HCT116 (cell line): ENCODE data around the gene STING1. TPM values are rescaled to one million over a fixed set of nuclear protein-coding genes. Genes with fewer than 3 reads are reported as not detected.

Source experiments
- ATAC-seq: fragments of 200-7000 bp; cut with Tn5 transposase; 2 replicates; pipeline ENCODE4 v1.9.1; 2020; ENCODE audit warnings: mild to moderate bottlenecking, moderate library complexity
- BruUV-seq: library from RNA; stranded (reverse); fragments of 400-500 nt; replicated peaks from 2 replicates; lab custom pipeline; 2021; lab: Mats Ljungman, UMichigan
- CTCF ChIA-PET: fragments of 300-600 bp; sonication (Branson Sonifier 250); formaldehyde crosslinking; loops from one replicate; lab custom pipeline; 2021; ENCODE audit warnings: antibody characterized with exemption; lab: Charles Lee
- POLR2A ChIA-PET: fragments of 300-600, 350-600 bp; sonication (Branson Sonifier 250); formaldehyde crosslinking; loops from one replicate; lab custom pipeline; 2021; ENCODE audit warnings: antibody characterized with exemption; lab: Charles Lee
- RAD21 ChIA-PET, 2 experiments: fragments of 300-600 bp; sonication (Branson Sonifier 250); formaldehyde crosslinking; loops; one replicate each; lab custom pipeline; 2023; ENCODE audit warnings: low total read pairs in 2 of 2; ENCODE audit not compliant: uncharacterized antibody in 2 of 2, unreplicated experiment in 2 of 2, low non-redundant PET in 1 of 2; lab: Charles Lee
- DNase-seq: peaks from one replicate; pipeline ENCODE4 v3.0.0-alpha.2; 2010; ENCODE audit warnings: low read depth, low spot score
- H2AFZ ChIP-seq: fragments of 200-600 bp; shearing (Covaris generic), sonication (generic); 2 replicates; pipeline ENCODE4 v1.6.1; 2017; ENCODE audit warnings: low read depth, mixed run types, mixed read lengths, antibody characterized with exemption, low read length; ENCODE audit not compliant: poor library complexity, severe bottlenecking
- H3K27ac ChIP-seq: 2 replicates; pipeline ENCODE4 v1.5.1; 2012; ENCODE audit warnings: low read depth, low read length
- H3K27me3 ChIP-seq: fragments of 200-600 bp; sonication (generic); 2 replicates; pipeline ENCODE4 v1.6.1; 2016; ENCODE audit warnings: mixed run types, low read length, mixed read lengths; ENCODE audit not compliant: insufficient read depth
- H3K36me3 ChIP-seq, 2 experiments: fragments of 200-500 bp in 1 of 2; fragments of 200-600 bp in 1 of 2; sonication (Bioruptor generic) in 1 of 2; sonication (generic) in 1 of 2; 2 replicates each; pipeline versions ENCODE4 v1.5.1 to v1.6.1; 2014 to 2016; ENCODE audit warnings: low read length in 2 of 2, inconsistent platforms in 1 of 2, mixed read lengths in 1 of 2, mixed run types in 1 of 2; ENCODE audit not compliant: insufficient read depth in 2 of 2, control insufficient read depth in 1 of 2
- H3K4me1 ChIP-seq, 2 experiments: fragments of 200-600 bp in 1 of 2; sonication (generic) in 1 of 2; 2 replicates each; pipeline versions ENCODE4 v1.5.1 to v1.6.1; 2012 to 2017; ENCODE audit warnings: low read length in 2 of 2, inconsistent platforms in 1 of 2, mild to moderate bottlenecking in 1 of 2, mixed read lengths in 1 of 2, mixed run types in 1 of 2, moderate library complexity in 1 of 2; ENCODE audit not compliant: insufficient read depth in 2 of 2, control insufficient read depth in 1 of 2
- H3K4me2 ChIP-seq: fragments of 200-600 bp; sonication (generic); 2 replicates; pipeline ENCODE4 v1.6.1; 2017; ENCODE audit warnings: mixed run types, low read length, mixed read lengths
- H3K4me3 ChIP-seq, 2 experiments: fragments of 200-600 bp in 1 of 2; sonication (generic) in 1 of 2; replicated peaks in 1 of 2; 2 replicates each; pipeline ENCODE4 v1.5.1; 2011 to 2016; ENCODE audit warnings: low read length in 2 of 2, control low read depth in 1 of 2, low read depth in 1 of 2, mild to moderate bottlenecking in 1 of 2, mixed read lengths in 1 of 2, mixed run types in 1 of 2
- H3K79me2 ChIP-seq: fragments of 200-600 bp; sonication (generic); 2 replicates; pipeline ENCODE4 v1.6.1; 2017; ENCODE audit warnings: mild to moderate bottlenecking, mixed run types, low read length, moderate library complexity, mixed read lengths; ENCODE audit not compliant: insufficient read depth
- H3K9ac ChIP-seq: fragments of 200-600 bp; sonication (generic); 2 replicates; pipeline ENCODE4 v1.6.1; 2016; ENCODE audit warnings: low read length, mixed read lengths
- H3K9me2 ChIP-seq: fragments of 200-600 bp; sonication (generic), shearing (Covaris generic); 2 replicates; pipeline ENCODE4 v1.6.1; 2017; ENCODE audit warnings: mixed run types, mild to moderate bottlenecking, moderate library complexity; ENCODE audit not compliant: insufficient read depth
- H3K9me3 ChIP-seq, 2 experiments: fragments of 200-500 bp in 1 of 2; fragments of 200-600 bp in 1 of 2; sonication (Bioruptor generic) in 1 of 2; sonication (generic) in 1 of 2; 2 replicates each; pipeline ENCODE4 v1.6.1; 2014 to 2017; ENCODE audit warnings: low read length in 2 of 2, mixed read lengths in 2 of 2, inconsistent platforms in 1 of 2, low read depth in 1 of 2, mild to moderate bottlenecking in 1 of 2, mixed run types in 1 of 2, moderate library complexity in 1 of 2; ENCODE audit not compliant: control insufficient read depth in 1 of 2, insufficient read depth in 1 of 2
- H4K20me1 ChIP-seq: fragments of 200-600 bp; sonication (generic), shearing (Covaris generic); 2 replicates; pipeline ENCODE4 v1.6.1; 2017; ENCODE audit warnings: mixed run types, mild to moderate bottlenecking, moderate library complexity; ENCODE audit not compliant: insufficient read depth
- CTCF ChIP-seq, 3 experiments: fragments of 200-600 bp in 1 of 3; sonication (generic) in 1 of 3; IDR thresholded peaks in 2 of 3; conservative IDR thresholded peaks in 1 of 3; 2 replicates each; pipeline ENCODE4 v1.5.1; 2012 to 2017; ENCODE audit warnings: low read depth in 2 of 3, low read length in 2 of 3, antibody characterized with exemption in 1 of 3, borderline replicate concordance in 1 of 3, control low read depth in 1 of 3, mild to moderate bottlenecking in 1 of 3, mixed read lengths in 1 of 3, mixed run types in 1 of 3, moderate library complexity in 1 of 3; ENCODE audit not compliant: insufficient read depth in 1 of 3
- EGR1 ChIP-seq: IDR thresholded peaks from 2 replicates; pipeline ENCODE4 v1.6.1; 2012; ENCODE audit warnings: low read depth
- ELF1 ChIP-seq: IDR thresholded peaks from 2 replicates; pipeline ENCODE4 v1.6.1; 2012; ENCODE audit warnings: low read depth, borderline replicate concordance
- EZH2 ChIP-seq: fragments of 200-600 bp; sonication (generic); IDR thresholded peaks from 2 replicates; pipeline ENCODE4 v1.6.1; 2017; ENCODE audit warnings: antibody characterized with exemption, mixed run types
- EZH2phosphoT487 ChIP-seq: fragments of 200-600 bp; IDR thresholded peaks from 2 replicates; pipeline ENCODE4 v1.6.1; 2018; ENCODE audit warnings: antibody characterized with exemption, borderline replicate concordance
- POLR2AphosphoS5 ChIP-seq: IDR thresholded peaks from 2 replicates; pipeline ENCODE4 v1.6.1; 2011; ENCODE audit warnings: mild to moderate bottlenecking, low read depth, low read length, moderate library complexity
- RAD21 ChIP-seq: IDR thresholded peaks from 2 replicates; pipeline ENCODE4 v1.6.1; 2012; ENCODE audit warnings: low read depth, mild to moderate bottlenecking
- SRF ChIP-seq: IDR thresholded peaks from 2 replicates; pipeline ENCODE4 v1.6.1; 2012; ENCODE audit warnings: low read depth
- YY1 ChIP-seq: IDR thresholded peaks from 2 replicates; pipeline ENCODE4 v1.6.1; 2011; ENCODE audit warnings: low read length, low read depth, moderate library complexity, mild to moderate bottlenecking; ENCODE audit not compliant: insufficient replicate concordance; ENCODE audit errors: extremely low read depth
- intact Hi-C: fragments of 100-400 bp; cut with micrococcal nuclease; formaldehyde crosslinking; loops from 2 replicates; pipeline ENCODE4 v1.10.0; 2022
- total RNA-seq: library from RNA; stranded (reverse); gene quantifications from one replicate; pipeline ENCODE4 v1.2.1, GENCODE V29; 2021; ENCODE audit not compliant: unreplicated experiment
- TF ChIP-seq, protein P1 (sequence below): IDR thresholded peaks from 2 replicates; pipeline ENCODE4 v1.6.1; 2012; ENCODE audit warnings: low read depth
- TF ChIP-seq, protein P2 (sequence below): IDR thresholded peaks from 2 replicates; pipeline ENCODE4 v1.6.1; 2011; ENCODE audit warnings: mild to moderate bottlenecking, low read length, moderate library complexity; ENCODE audit not compliant: insufficient replicate concordance; ENCODE audit errors: extremely low read depth

STING1 gene
- total RNA-seq, 1 experiment from 2014 or later, result 17.7 TPM

DNA sequence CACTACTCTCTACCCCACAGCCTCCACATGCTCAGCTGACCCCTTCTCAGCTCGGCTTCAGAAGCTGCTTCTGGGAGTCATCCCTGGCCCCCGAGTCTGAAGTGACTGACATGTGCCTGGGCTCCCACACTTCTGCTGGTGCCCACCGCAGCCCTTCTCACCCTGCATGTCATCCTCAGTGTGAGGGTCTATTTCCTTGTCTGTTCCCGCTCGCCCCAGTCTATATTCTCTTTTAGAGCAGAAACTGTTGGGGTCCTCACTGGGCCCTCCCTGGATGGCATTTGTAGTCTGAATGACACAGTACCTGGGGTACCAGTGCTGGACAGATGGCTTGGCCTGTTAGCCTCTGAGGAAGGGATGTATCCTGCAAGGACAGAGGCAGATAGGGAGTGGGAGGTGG lies 25.3 kb downstream of the STING1 start:
- BruUV-seq, result no TSS peak
- TF ChIP-seq CTCF (IDR thresholded peaks at IDR 0.05 in 2 of 3, conservative IDR thresholded peaks at IDR 0.05 in 1 of 3; ENCODE audit: borderline replicate concordance in 1 of 3, insufficient read depth in 1 of 3, low read depth in 2 of 3, low read length in 2 of 3) (no peak), SRF (no peak), POLR2AphosphoS5 (no peak), YY1 (no peak), ELF1 (no peak), EZH2phosphoT487 (no peak), EGR1 (no peak), RAD21 (no peak), EZH2 (no peak)
- TF ChIP-seq, protein P1, sequence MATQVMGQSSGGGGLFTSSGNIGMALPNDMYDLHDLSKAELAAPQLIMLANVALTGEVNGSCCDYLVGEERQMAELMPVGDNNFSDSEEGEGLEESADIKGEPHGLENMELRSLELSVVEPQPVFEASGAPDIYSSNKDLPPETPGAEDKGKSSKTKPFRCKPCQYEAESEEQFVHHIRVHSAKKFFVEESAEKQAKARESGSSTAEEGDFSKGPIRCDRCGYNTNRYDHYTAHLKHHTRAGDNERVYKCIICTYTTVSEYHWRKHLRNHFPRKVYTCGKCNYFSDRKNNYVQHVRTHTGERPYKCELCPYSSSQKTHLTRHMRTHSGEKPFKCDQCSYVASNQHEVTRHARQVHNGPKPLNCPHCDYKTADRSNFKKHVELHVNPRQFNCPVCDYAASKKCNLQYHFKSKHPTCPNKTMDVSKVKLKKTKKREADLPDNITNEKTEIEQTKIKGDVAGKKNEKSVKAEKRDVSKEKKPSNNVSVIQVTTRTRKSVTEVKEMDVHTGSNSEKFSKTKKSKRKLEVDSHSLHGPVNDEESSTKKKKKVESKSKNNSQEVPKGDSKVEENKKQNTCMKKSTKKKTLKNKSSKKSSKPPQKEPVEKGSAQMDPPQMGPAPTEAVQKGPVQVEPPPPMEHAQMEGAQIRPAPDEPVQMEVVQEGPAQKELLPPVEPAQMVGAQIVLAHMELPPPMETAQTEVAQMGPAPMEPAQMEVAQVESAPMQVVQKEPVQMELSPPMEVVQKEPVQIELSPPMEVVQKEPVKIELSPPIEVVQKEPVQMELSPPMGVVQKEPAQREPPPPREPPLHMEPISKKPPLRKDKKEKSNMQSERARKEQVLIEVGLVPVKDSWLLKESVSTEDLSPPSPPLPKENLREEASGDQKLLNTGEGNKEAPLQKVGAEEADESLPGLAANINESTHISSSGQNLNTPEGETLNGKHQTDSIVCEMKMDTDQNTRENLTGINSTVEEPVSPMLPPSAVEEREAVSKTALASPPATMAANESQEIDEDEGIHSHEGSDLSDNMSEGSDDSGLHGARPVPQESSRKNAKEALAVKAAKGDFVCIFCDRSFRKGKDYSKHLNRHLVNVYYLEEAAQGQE, result no peak
- TF ChIP-seq, protein P2, sequence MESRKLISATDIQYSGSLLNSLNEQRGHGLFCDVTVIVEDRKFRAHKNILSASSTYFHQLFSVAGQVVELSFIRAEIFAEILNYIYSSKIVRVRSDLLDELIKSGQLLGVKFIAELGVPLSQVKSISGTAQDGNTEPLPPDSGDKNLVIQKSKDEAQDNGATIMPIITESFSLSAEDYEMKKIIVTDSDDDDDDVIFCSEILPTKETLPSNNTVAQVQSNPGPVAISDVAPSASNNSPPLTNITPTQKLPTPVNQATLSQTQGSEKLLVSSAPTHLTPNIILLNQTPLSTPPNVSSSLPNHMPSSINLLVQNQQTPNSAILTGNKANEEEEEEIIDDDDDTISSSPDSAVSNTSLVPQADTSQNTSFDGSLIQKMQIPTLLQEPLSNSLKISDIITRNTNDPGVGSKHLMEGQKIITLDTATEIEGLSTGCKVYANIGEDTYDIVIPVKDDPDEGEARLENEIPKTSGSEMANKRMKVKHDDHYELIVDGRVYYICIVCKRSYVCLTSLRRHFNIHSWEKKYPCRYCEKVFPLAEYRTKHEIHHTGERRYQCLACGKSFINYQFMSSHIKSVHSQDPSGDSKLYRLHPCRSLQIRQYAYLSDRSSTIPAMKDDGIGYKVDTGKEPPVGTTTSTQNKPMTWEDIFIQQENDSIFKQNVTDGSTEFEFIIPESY, result no peak
- Histone ChIP-seq H3K9ac (no peak overlapping the region), H3K36me3 (no peaks in the 10 kb centered on the region), H3K27ac (no peak overlapping the region), H3K27me3 (no peaks in the 10 kb centered on the region), H3K9me2 (no peaks in the 10 kb centered on the region), H3K4me2 (no peak overlapping the region), H2AFZ (no peak overlapping the region), H3K9me3 (no peaks in the 10 kb centered on the region), H3K4me3 (no peak overlapping the region), H3K4me1 (peaks cover 0 to 7% of the 10 kb centered on the region in 2 experiments; a peak in 1 of 4 replicates), H3K79me2 (no peaks in the 10 kb centered on the region), H4K20me1 (no peaks in the 10 kb centered on the region)
- DNase-seq, result no peak
- intact Hi-C loops, result no loop called here
- POLR2A ChIA-PET, result no interaction called here
- ATAC-seq, result no peak
- CTCF ChIA-PET, result no interaction called here
- RAD21 ChIA-PET, result no interaction called here
